ENCODE data around the gene SLC9A9. TPM values are rescaled to one million over a fixed set of nuclear protein-coding genes. Genes with fewer than 3 reads are reported as not detected.

SLC9A9 gene
- total RNA-seq, 6 experiments from 2014 or later = 1.3 to 6.3 (median 3.0) TPM

- Histone ChIP-seq H3K4me1 (peaks cover 0 to 11% (median 0%) of the 10 kb centered on the region in 4 donors), H3K27me3 (no peaks in the 10 kb centered on the region), H3K27ac (no peak overlapping the region), H3K4me3 (no peak overlapping the region), H3K9me3 (no peaks in the 10 kb centered on the region), H3K36me3 (no peaks in the 10 kb centered on the region)
- intact Hi-C loops (cut with DNase I) = no loop called here
- ATAC-seq = no peak
- no peak for DNase-seq
- TF ChIP-seq POLR2A (IDR thresholded peaks at IDR 0.05) (no peak), CTCF (IDR thresholded peaks at IDR 0.05) (no peak)
- 45% methylated on average over 1 of the region's 1 CpG for WGBS (ENCODE audit: insufficient coverage, low coverage, low lambda C conversion rate, missing lambda C conversion rate)
Observed at GRCh38 chr3:143326983-143327778, 521.1 kb downstream of the SLC9A9 start.

DNA sequence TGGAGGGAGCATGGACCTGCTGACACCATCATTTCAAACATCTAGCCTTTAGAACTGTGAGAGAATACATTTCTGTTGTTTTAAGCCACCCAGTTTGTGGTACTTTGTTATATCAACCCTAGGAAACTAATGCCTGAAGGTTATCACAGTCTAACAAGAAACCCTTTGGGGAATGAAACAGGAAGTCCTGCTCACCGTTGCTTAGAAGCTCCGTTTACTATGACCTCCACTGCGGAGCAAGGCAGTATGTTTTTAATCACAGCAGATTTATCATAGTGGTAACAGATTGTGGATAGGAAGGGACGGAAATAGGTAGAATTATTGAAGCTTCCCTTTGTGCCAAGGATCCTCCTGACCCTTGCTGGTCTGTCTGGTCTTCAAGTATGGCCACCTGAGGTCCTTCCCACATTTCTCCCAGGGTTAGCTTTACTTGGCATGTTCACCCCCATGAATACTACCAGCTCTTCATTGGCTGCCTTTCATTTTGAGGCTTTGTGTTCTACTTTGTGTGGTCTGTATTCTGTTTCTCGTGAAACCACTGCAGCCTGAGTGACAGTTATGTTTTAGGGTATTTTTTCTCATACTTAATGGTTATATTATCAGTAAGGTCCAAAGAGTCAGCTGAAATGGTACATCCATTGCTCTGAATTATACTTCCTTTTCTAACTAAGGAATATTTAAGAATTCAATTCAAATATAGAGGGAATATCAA lies 527.1 kb downstream of the SLC9A9 start:
- ATAC-seq = no peak
- DNase-seq = no peak
- no peaks in the 10 kb centered on the region for H3K36me3 ChIP-seq
- no peaks in the 10 kb centered on the region for H3K27me3 ChIP-seq
- no peaks in the 10 kb centered on the region for H3K4me1 ChIP-seq
- H3K9me3 ChIP-seq = no peaks in the 10 kb centered on the region
- H3K27ac ChIP-seq = no peak overlapping the region
- 52% methylated on average over 5 of the region's 5 CpGs for WGBS (ENCODE audit: insufficient coverage, low coverage, low lambda C conversion rate, missing lambda C conversion rate)
- intact Hi-C loops (cut with DNase I) = no loop called here
- no peak overlapping the region for H3K4me3 ChIP-seq
- TF ChIP-seq CTCF (IDR thresholded peaks at IDR 0.05) (no peak), POLR2A (IDR thresholded peaks at IDR 0.05) (no peak)

- Histone ChIP-seq H3K27me3 (no peaks in the 10 kb centered on the region), H3K9me3 (no peaks in the 10 kb centered on the region), H3K4me3 (no peak overlapping the region), H3K4me1 (no peaks in the 10 kb centered on the region), H3K27ac (no peak overlapping the region), H3K36me3 (no peaks in the 10 kb centered on the region)
- no peak for TF ChIP-seq POLR2A (IDR thresholded peaks at IDR 0.05)
- TF ChIP-seq CTCF (IDR thresholded peaks at IDR 0.05) = no peak
- intact Hi-C loops (cut with DNase I) = no loop called here
- DNase-seq (no peak), ATAC-seq (no peak)
- 57% methylated on average over 3 of the region's 5 CpGs for WGBS (ENCODE audit: insufficient coverage, low coverage, low lambda C conversion rate, missing lambda C conversion rate)
Observed at GRCh38 chr3:143315766-143316165, 532.5 kb downstream of the SLC9A9 start.

DNA sequence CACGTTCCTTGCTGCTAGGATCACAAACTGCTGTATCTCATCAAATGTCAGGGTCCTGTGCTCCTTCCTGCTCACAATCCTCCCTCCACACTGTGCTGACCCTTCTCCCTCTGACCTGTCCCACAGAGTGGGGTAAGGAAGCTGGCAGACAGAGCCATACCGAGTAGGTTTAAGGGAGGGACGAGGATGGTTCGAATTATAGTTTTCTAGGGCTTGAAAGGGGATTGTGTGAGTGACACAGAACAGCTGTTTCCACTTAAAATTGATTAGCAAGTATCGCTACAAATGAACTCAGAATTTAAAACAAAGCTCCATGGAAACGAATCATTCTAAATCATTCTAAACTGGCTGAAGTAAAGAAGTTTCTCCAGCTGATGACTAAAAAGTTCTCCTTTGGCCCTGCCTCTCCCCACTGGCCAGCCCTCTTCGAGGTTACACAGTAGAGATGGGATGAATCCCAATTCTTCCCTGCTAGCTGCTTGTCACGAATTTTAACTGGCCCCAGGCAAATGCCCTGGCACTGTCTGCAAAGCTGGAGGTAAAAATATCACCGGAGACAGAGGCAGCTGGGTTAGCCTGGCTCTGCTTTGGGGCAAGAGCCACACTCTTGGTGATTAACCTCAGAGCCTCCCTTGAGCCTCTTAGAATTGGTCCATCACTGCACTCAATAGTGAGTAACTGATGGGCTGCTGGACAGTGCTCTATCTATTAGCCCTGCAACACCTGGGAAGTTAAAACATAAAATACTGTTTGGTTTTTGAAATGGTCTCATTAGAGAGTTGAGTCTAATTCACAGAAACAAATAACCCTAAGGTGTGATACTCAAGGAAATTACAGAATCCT lies 533.8 kb downstream of the SLC9A9 start:
- H3K36me3 ChIP-seq = no peaks in the 10 kb centered on the region
- no peaks in the 10 kb centered on the region for H3K4me1 ChIP-seq
- ATAC-seq (no peak), DNase-seq (no peak)
- 57% methylated on average over 9 of the region's 9 CpGs for WGBS (ENCODE audit: insufficient coverage, low coverage, low lambda C conversion rate, missing lambda C conversion rate)
- no peaks in the 10 kb centered on the region for H3K27me3 ChIP-seq
- TF ChIP-seq POLR2A (IDR thresholded peaks at IDR 0.05) (no peak), CTCF (IDR thresholded peaks at IDR 0.05) (no peak)
- no peak overlapping the region for H3K27ac ChIP-seq
- H3K9me3 ChIP-seq = no peaks in the 10 kb centered on the region
- intact Hi-C loops (cut with DNase I) = no loop called here
- H3K4me3 ChIP-seq = no peak overlapping the region

Measured in right lobe of liver (tissue), 6 donors.